CD8-positive, alpha-beta memory T cell (primary cell): Measurements from ENCODE around the gene GTF3C5. TPM values are rescaled to one million over a fixed set of nuclear protein-coding genes. Genes with fewer than 3 reads are reported as not detected.

Source experiments
- CTCF ChIA-PET: fragments of 350-600 bp; sonication (Branson Sonifier 250); formaldehyde crosslinking; loops from one replicate; lab custom pipeline; 2021; ENCODE audit warnings: antibody characterized with exemption; lab: Charles Lee
- POLR2A ChIA-PET: fragments of 350-600 bp; sonication (Branson Sonifier 250); formaldehyde crosslinking; loops from one replicate; lab custom pipeline; 2021; ENCODE audit warnings: antibody characterized with exemption; lab: Charles Lee
- DNase-seq, 5 donors: peaks; one replicate each; pipeline versions ENCODE4 v3.0.0 to v3.0.0-alpha.2; 2020 to 2022; ENCODE audit warnings: mixed read lengths in 1 of 5
- H3K27ac ChIP-seq: one replicate; pipeline ENCODE4 v1.7.0; 2013; ENCODE audit warnings: low read depth, mild to moderate bottlenecking, low read length, moderate library complexity
- H3K27me3 ChIP-seq: 2 replicates; pipeline ENCODE4 v1.7.0; 2013; ENCODE audit warnings: low read length, mild to moderate bottlenecking; ENCODE audit not compliant: insufficient read depth, poor library complexity, severe bottlenecking
- H3K36me3 ChIP-seq: 2 replicates; pipeline ENCODE4 v1.7.0; 2013; ENCODE audit warnings: mild to moderate bottlenecking, low read length, moderate library complexity; ENCODE audit not compliant: insufficient read depth
- H3K4me1 ChIP-seq: 2 replicates; pipeline ENCODE4 v1.7.0; 2013; ENCODE audit warnings: mild to moderate bottlenecking, low read length, moderate library complexity; ENCODE audit not compliant: insufficient read depth
- H3K4me3 ChIP-seq: 2 replicates; pipeline ENCODE4 v1.7.0; 2013; ENCODE audit warnings: mild to moderate bottlenecking, low read length
- H3K9me3 ChIP-seq: 2 replicates; pipeline ENCODE4 v1.7.0; 2013; ENCODE audit warnings: mild to moderate bottlenecking, low read length
- H3K27ac Mint-ChIP-seq, 8 donors: one replicate each; pipeline ENCODE4 v1.8.0; 2020 to 2021; ENCODE audit warnings: mixed read lengths in 8 of 8, mild to moderate bottlenecking in 6 of 8, inconsistent platforms in 3 of 8, moderate library complexity in 3 of 8
- H3K27me3 Mint-ChIP-seq, 2 donors: one replicate each; pipeline ENCODE4 v1.8.0; 2020 to 2021; ENCODE audit warnings: mixed read lengths in 2 of 2, mild to moderate bottlenecking in 1 of 2, moderate library complexity in 1 of 2
- H3K36me3 Mint-ChIP-seq, 3 donors: one replicate each; pipeline ENCODE4 v1.8.0; 2020 to 2021; ENCODE audit warnings: mixed read lengths in 3 of 3, inconsistent platforms in 1 of 3, mild to moderate bottlenecking in 1 of 3
- H3K4me1 Mint-ChIP-seq, 3 donors: one replicate each; pipeline ENCODE4 v1.8.0; 2020 to 2021; ENCODE audit warnings: mixed read lengths in 3 of 3, inconsistent platforms in 1 of 3, mild to moderate bottlenecking in 1 of 3
- H3K4me3 Mint-ChIP-seq, 7 donors: one replicate each; pipeline ENCODE4 v1.8.0; 2020 to 2021; ENCODE audit warnings: mixed read lengths in 7 of 7, mild to moderate bottlenecking in 6 of 7, moderate library complexity in 4 of 7, inconsistent platforms in 2 of 7
- H3K9me3 Mint-ChIP-seq, 5 donors: one replicate each; pipeline ENCODE4 v1.8.0; 2020 to 2022; ENCODE audit warnings: mixed read lengths in 5 of 5, mild to moderate bottlenecking in 3 of 5, moderate library complexity in 2 of 5, inconsistent platforms in 1 of 5
- polyA plus RNA-seq: library from polyadenylated mRNA; unstranded; fragments of 300-500 nt; fragmentation: Illumina TruSeq; gene quantifications from one replicate; pipeline ENCODE4 v1.2.3, GENCODE V29; 2021
- total RNA-seq, 2 experiments: library from RNA; stranded (reverse); gene quantifications; one replicate each; pipeline ENCODE4 v1.2.3, GENCODE V29; 2021

The GTF3C5 gene
- total and polyA plus RNA-seq, 3 experiments from 2014 or later, result 38.5 to 91.8 (median 87.8) TPM

GRCh38 chr9:133104718-133105460 is 74.1 kb downstream of the GTF3C5 start:
- Mint-ChIP-seq H3K4me3 (no peak overlapping the region), H3K9me3 (peaks cover 0 to 1% (median 0%) of the 10 kb centered on the region in 5 donors), H3K27ac (peak overlapping the region in 3 of 8 donors; percentile 19 to 63 (median 45)), H3K4me1 (peaks cover 0 to 3% (median 0%) of the 10 kb centered on the region in 3 donors), H3K27me3 (no peaks in the 10 kb centered on the region), H3K36me3 (peaks cover 8 to 91% (median 11%) of the 10 kb centered on the region in 3 donors)
- peak in 1 of 5 donors; percentile 34 for DNase-seq
- Histone ChIP-seq H3K36me3 (peaks cover 83% of the 10 kb centered on the region), H3K4me1 (no peaks in the 10 kb centered on the region), H3K4me3 (no peak overlapping the region), H3K9me3 (no peaks in the 10 kb centered on the region), H3K27ac (no peak overlapping the region), H3K27me3 (no peaks in the 10 kb centered on the region)
- ChIA-PET POLR2A (interaction anchor here (1.1 kb wide), 1 partner anchor 39 kb away, joined by 4 read pairs; no protein-coding TSS in a partner anchor), CTCF (interaction anchor here (1.1 to 25.9 kb wide), 3 partner anchors 29 to 83 kb away, joined by 3 to 521 read pairs (median 6); no protein-coding TSS in a partner anchor)

- no peaks in the 10 kb centered on the region for H3K4me1 ChIP-seq
- H3K27me3 Mint-ChIP-seq, result no peaks in the 10 kb centered on the region
These were observed 74.6 kb downstream of the GTF3C5 start for GRCh38 chr9:133105461-133105770.

DNA sequence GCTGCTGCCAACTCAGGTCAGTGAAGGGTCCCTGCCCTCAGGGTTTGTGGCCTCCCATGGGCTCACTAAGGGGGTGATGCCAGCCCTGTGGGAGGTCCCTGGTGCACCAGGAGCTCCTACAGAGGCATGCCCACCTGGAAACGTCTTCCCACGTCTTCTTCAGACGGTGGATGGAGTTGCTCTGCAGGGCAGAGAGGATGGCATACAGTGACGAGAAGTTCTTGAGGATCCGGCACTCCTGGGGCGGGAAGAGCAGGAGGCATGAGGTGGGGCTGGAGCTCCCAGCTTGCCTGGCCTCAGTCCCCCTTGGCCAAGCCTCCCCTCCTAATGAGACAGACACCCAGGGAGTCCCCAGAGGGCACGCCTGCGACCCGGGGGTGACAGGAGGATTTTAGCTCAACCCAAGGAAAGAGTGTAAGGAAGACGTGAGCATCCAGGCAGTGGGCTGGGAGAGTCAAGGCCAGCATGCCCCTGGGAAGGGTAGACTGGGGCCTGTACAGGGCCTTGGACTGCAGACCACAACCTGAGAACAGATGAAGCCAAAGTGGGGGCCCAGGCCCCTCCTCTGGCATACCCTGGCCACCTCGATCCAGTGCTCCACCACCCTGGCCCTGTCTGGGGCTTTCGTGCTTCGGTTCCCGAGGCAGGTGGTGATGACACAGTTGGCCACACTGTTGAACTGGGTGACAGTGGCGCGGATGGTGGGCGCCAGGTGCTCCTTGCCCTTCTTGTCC is 75.9 kb downstream of the GTF3C5 start:
- H3K4me1 ChIP-seq, result no peaks in the 10 kb centered on the region
- no peak overlapping the region for H3K27ac ChIP-seq
- peak in 1 of 5 donors; percentile 40 for DNase-seq
- H3K4me1 Mint-ChIP-seq, result peaks cover 0 to 4% (median 3%) of the 10 kb centered on the region in 3 donors
- POLR2A ChIA-PET, result interaction anchor here (1.3 kb wide), 1 partner anchor 27 kb away, joined by 4 read pairs; no protein-coding TSS in a partner anchor
- peaks cover 4 to 89% (median 7%) of the 10 kb centered on the region in 3 donors for H3K36me3 Mint-ChIP-seq
- H3K4me3 ChIP-seq, result no peak overlapping the region
- peaks cover 0 to 1% (median 0%) of the 10 kb centered on the region in 5 donors for H3K9me3 Mint-ChIP-seq
- H3K27me3 ChIP-seq, result no peaks in the 10 kb centered on the region
- peak overlapping the region in 1 of 7 donors; percentile 56 for H3K4me3 Mint-ChIP-seq
- CTCF ChIA-PET, result interaction anchor here (0.7 to 25.9 kb wide), 4 partner anchors 13 to 84 kb away, joined by 3 to 521 read pairs (median 4); no protein-coding TSS in a partner anchor
- H3K9me3 ChIP-seq, result no peaks in the 10 kb centered on the region
- H3K36me3 ChIP-seq, result peaks cover 71% of the 10 kb centered on the region
- H3K27ac Mint-ChIP-seq, result no peak overlapping the region
- no peaks in the 10 kb centered on the region for H3K27me3 Mint-ChIP-seq

More at GRCh38 chr9:133105461-133105770, 74.6 kb downstream of the GTF3C5 start:
- Histone ChIP-seq H3K36me3 (peaks cover 83% of the 10 kb centered on the region), H3K27me3 (no peaks in the 10 kb centered on the region), H3K27ac (no peak overlapping the region), H3K9me3 (no peaks in the 10 kb centered on the region), H3K4me3 (no peak overlapping the region)
- CTCF ChIA-PET, result interaction anchor here (0.8 to 25.9 kb wide), 4 partner anchors 12 to 83 kb away, joined by 3 to 521 read pairs (median 4); no protein-coding TSS in a partner anchor
- Mint-ChIP-seq H3K9me3 (peaks cover 0 to 1% (median 0%) of the 10 kb centered on the region in 5 donors), H3K27ac (no peak overlapping the region), H3K4me1 (peaks cover 0 to 3% (median 0%) of the 10 kb centered on the region in 3 donors), H3K36me3 (peaks cover 7 to 91% (median 8%) of the 10 kb centered on the region in 3 donors), H3K4me3 (no peak overlapping the region)
- DNase-seq, result peak in 1 of 5 donors; percentile 45
- POLR2A ChIA-PET, result interaction anchor here (0.7 to 1.1 kb wide), 2 partner anchors 16 to 38 kb away, joined by 3 to 4 read pairs; no protein-coding TSS in a partner anchor

DNA sequence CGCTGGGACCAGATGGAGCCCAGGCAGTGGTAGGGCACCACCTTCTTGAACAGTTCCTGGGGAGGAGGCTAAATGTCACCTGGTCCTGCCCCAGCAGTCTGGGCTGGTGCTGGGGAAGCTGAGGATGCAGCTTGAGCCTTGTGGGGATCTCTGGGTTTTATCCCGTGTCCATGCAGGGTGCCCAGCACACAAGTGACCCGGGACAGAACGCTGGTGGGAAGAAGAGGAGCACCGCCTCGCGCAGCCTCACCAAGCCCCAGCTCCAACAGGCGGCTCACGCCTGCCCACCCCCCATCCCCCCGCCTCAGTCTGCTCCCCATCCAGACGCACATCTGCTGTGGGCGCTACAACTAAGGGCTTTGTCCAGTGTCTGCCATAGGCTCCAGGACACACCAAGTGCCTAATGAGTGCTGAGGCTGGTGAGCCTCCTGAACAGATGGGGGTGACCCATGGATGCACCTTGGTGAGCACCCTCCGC is 76.5 kb downstream of the GTF3C5 start:
- Mint-ChIP-seq H3K4me1 (peaks cover 0 to 6% (median 6%) of the 10 kb centered on the region in 3 donors), H3K9me3 (peaks cover 0 to 1% (median 0%) of the 10 kb centered on the region in 5 donors), H3K36me3 (peaks cover 4 to 88% (median 7%) of the 10 kb centered on the region in 3 donors), H3K27ac (peak overlapping the region in 2 of 8 donors; percentile 3 to 54), H3K4me3 (no peak overlapping the region), H3K27me3 (no peaks in the 10 kb centered on the region)
- ChIA-PET CTCF (interaction anchor here (1.0 to 25.9 kb wide), 4 partner anchors 26 to 79 kb away, joined by 3 to 521 read pairs (median 3); no protein-coding TSS in a partner anchor), POLR2A (interaction anchor here (1.3 to 1.5 kb wide), 2 partner anchors 26 to 37 kb away, joined by 3 to 4 read pairs; no protein-coding TSS in a partner anchor)
- DNase-seq, result peak in 1 of 5 donors; percentile 44
- peaks cover 65% of the 10 kb centered on the region for H3K36me3 ChIP-seq
- no peak overlapping the region for H3K4me3 ChIP-seq
- H3K9me3 ChIP-seq, result no peaks in the 10 kb centered on the region
- no peaks in the 10 kb centered on the region for H3K27me3 ChIP-seq
- H3K27ac ChIP-seq, result no peak overlapping the region
- peaks cover 1% of the 10 kb centered on the region for H3K4me1 ChIP-seq

Other genes starting within 250 kb of the GTF3C5 start
- gene AK8, start 152.7 kb upstream of the GTF3C5 start, total RNA-seq, result not detected
- not detected for gene AK8, start 152.7 kb upstream of the GTF3C5 start, polyA plus RNA-seq
- gene SPACA9, start 152.1 kb upstream of the GTF3C5 start, total RNA-seq, result 1 to 10 TPM; 2.6 to 2.8 TPM
- gene SPACA9, start 152.1 kb upstream of the GTF3C5 start, polyA plus RNA-seq, result 1.4 TPM
- 10 to 100 TPM; 33.9 to 37.1 TPM for gene TSC1, start 86.4 kb upstream of the GTF3C5 start, total RNA-seq
- 12.6 TPM for gene TSC1, start 86.4 kb upstream of the GTF3C5 start, polyA plus RNA-seq
- gene GFI1B, start 52.3 kb upstream of the GTF3C5 start, total RNA-seq, result not detected
- not detected for gene GFI1B, start 52.3 kb upstream of the GTF3C5 start, polyA plus RNA-seq
- 1 to 10 TPM; 1.1 to 1.2 TPM for gene CEL, start 31.0 kb downstream of the GTF3C5 start, total RNA-seq
- not detected for gene CEL, start 31.0 kb downstream of the GTF3C5 start, polyA plus RNA-seq
- gene RALGDS, start 90.2 kb downstream of the GTF3C5 start, total RNA-seq, result 10 to 100 TPM; 59.1 to 67.8 TPM
- gene RALGDS, start 90.2 kb downstream of the GTF3C5 start, polyA plus RNA-seq, result 78.0 TPM
- gene GBGT1, start 132.9 kb downstream of the GTF3C5 start, total RNA-seq, result 1 to 10 TPM; 1.8 to 2.6 TPM
- gene GBGT1, start 132.9 kb downstream of the GTF3C5 start, polyA plus RNA-seq, result not detected
- gene OBP2B, start 178.3 kb downstream of the GTF3C5 start, total RNA-seq, result not detected
- gene OBP2B, start 178.3 kb downstream of the GTF3C5 start, polyA plus RNA-seq, result not detected
- gene ABO, start 244.2 kb downstream of the GTF3C5 start, total RNA-seq, result not detected
- not detected for gene ABO, start 244.2 kb downstream of the GTF3C5 start, polyA plus RNA-seq